22Rv1 (cell line): ENCODE results near the gene FAM107A.

Experiments
- H3K27ac ChIP-seq: fragments of 450-650 bp; 2 replicates; pipeline ENCODE4 v1.5.1; 2017
- ZFX ChIP-seq: fragments of 450-650 bp; IDR thresholded peaks from 2 replicates; pipeline ENCODE4 v1.6.1; 2017; ENCODE audit warnings: antibody characterized with exemption, borderline replicate concordance
- TF ChIP-seq, protein P1 (sequence below): fragments of 450-650 bp; IDR thresholded peaks from 2 replicates; pipeline ENCODE4 v1.5.1; 2017; ENCODE audit warnings: mild to moderate bottlenecking

The FAM107A gene

DNA sequence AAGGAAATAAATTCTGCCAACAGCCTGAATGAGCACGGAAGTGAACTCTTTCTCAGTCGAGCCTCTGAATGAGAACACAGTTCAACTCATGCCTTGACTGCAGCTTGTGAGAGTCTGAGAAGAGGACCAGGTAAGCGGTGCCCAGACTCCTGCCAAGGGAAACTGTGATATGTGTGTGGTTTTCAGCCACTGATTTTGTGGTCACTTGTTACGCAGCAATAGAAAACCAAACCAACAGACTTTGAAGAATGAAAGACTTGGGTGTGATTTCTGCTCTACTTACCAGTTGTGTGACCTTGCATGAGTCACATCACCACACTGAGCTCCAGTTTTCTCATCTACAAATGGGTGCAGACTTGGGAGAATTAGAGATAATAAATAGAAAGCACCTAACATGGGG lies 30.6 kb upstream of the FAM107A start:
- H3K27ac ChIP-seq: no peak overlapping the region
- TF ChIP-seq ZFX: no peak
- TF ChIP-seq, protein P1, sequence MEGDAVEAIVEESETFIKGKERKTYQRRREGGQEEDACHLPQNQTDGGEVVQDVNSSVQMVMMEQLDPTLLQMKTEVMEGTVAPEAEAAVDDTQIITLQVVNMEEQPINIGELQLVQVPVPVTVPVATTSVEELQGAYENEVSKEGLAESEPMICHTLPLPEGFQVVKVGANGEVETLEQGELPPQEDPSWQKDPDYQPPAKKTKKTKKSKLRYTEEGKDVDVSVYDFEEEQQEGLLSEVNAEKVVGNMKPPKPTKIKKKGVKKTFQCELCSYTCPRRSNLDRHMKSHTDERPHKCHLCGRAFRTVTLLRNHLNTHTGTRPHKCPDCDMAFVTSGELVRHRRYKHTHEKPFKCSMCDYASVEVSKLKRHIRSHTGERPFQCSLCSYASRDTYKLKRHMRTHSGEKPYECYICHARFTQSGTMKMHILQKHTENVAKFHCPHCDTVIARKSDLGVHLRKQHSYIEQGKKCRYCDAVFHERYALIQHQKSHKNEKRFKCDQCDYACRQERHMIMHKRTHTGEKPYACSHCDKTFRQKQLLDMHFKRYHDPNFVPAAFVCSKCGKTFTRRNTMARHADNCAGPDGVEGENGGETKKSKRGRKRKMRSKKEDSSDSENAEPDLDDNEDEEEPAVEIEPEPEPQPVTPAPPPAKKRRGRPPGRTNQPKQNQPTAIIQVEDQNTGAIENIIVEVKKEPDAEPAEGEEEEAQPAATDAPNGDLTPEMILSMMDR: no peak

DNA sequence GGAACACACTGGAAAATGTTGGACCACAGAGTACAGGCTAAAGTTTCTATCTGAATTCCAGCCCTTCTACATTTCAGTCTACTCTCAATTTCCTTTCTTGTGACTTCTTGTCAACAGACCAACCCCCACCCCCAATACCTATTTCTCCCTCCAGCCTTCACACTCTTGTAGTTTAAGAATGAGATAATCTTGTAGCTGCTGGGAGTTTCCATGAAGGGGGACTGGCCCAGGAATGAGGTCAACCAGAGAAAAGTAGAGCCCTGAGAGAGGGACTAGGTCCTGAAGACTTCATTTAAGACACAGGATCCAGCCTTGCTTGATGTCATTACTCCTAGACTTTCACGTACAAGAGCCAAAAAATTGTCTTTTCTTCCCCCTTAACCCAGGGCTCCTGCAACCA lies 29.5 kb upstream of the FAM107A start:
- no peak overlapping the region for H3K27ac ChIP-seq
- TF ChIP-seq, protein P1: no peak
- TF ChIP-seq ZFX: no peak

DNA sequence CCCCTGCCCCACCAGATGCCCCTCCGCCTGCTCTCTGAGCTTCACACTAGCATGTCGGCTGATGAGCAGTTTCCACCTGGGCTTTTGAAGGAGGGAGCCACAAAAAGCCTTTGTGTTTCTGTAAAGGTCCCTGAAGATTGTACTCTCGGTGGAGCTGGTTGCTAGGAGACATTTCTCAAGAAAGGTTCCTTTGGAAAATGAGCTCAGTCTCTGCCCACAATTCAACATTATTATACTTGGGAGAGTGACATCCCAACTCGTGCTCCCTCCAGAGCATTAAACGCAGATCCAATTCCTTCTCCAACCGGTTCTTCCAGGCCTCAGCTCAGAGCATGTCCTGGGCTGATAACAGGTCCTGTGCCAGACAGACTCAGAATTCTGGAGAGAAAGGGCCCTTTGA lies 26.8 kb upstream of the FAM107A start:
- TF ChIP-seq, protein P1: no peak
- TF ChIP-seq ZFX: no peak
- no peak overlapping the region for H3K27ac ChIP-seq

DNA sequence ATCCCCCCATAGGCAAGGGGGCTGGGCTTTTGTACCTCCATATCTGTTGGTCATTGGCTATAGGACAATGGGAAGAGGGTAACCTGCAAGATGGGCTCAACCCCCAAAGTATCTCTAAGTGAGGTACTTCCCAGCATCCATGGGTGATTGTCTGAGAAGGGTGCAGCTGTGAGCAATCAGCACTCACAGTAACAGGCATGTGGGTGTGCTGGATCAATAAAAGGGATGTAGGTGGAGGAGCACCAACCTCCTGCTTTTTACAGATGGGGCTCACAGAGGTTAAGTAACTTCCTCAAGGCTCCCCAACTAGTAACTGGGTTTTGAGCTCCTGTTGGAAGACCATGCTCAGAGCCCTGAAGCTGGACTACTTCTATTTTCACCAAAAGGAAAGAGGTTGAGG lies 26.4 kb upstream of the FAM107A start:
- H3K27ac ChIP-seq: no peak overlapping the region
- no peak for TF ChIP-seq ZFX
- TF ChIP-seq, protein P1: no peak

DNA sequence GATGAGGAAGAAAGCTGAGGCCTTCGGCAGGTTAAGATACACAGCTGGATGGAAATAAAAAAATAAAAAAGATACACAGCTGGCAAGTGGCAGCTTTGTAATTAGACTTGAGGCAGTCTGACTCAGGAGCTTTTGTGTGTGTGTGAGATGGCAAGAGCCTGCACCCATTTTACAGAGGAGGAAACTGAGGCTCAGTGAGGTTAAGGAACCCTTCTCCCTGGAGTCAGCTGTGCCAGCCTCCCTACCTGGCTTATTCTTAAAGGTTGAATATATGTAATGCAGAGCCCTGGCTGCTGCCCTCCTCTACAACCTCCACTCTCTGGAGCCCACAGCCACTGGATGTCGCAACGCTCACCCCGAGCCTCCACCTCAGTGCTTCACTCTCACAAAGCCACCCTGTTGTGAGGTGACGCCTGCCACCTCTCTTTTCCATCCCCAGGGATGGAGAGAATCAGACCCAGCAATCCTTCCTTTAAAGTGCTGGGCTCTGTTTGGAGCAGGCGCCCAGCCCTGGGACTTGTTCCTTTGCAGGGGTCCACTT lies 20.6 kb upstream of the FAM107A start:
- no peak overlapping the region for H3K27ac ChIP-seq
- TF ChIP-seq, protein P1: no peak
- no peak for TF ChIP-seq ZFX

DNA sequence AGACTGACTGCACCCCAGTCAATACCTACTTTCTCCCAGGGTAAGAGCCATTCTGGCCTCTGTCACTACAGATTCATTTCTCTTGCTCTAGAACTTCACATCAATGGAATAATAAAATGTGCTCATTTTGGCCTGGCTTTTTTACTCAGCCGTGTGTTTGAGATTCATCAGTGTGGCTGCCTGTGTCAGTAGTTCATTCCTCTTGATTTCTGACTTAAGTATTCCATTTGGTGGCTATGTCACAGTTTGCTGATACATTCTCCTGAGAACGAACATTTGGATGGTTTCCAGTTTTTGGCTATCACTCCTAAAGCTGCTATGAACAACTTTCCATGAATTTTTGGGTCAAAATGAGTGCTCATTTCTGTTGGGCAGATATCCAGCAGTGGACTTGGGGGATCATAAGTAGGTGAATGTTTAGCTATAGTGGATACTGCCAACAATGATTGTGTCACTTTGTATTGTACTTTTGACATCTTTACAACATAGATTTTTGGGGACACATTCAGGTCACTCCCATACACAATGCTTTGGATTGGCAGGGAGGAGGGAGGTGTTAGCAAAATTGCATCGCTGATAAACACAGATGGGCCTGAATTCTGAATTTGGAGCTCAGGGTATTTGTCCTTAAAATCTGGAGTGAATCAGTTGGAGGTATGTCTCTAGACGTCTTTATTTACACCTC lies 19.8 kb upstream of the FAM107A start:
- TF ChIP-seq, protein P1: no peak
- no peak for TF ChIP-seq ZFX
- no peak overlapping the region for H3K27ac ChIP-seq

DNA sequence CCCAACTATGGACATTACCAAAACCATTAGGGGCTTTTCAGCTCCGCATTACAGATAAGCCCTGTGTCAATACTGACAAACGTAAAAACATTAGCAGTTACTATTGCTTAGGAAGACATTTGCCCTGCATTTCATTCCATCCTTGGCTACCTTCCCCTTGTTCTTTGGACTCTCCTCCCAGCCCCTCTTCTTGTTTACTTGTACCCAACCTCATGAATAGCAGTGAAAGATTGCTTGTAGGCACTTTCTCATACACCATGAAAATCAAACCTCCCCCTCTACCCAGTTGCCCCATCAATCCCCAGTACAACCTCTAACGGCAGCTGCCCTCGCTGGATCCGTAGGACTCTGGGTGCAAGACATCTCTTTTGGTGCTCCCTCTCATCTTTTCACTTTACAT lies 16.9 kb upstream of the FAM107A start:
- H3K27ac ChIP-seq: no peak overlapping the region
- TF ChIP-seq ZFX: no peak
- TF ChIP-seq, protein P1: no peak
